ENCODE data around the gene CPS1.

Gene CPS1

GRCh38 chr2:210593166-210593565 lies 36.8 kb downstream of the CPS1 start:
- no peak overlapping the region for H2BK15ac ChIP-seq (replicated peaks; ENCODE audit: low read depth)
- no peak overlapping the region for H3K56ac ChIP-seq (ENCODE audit: low read length)
- no peaks in the 10 kb centered on the region for H3K79me2 ChIP-seq (ENCODE audit: control insufficient read depth, insufficient read depth, low read length)
- H2BK5ac ChIP-seq (ENCODE audit: low read length): no peak overlapping the region
- no peak overlapping the region for H2AK5ac ChIP-seq (ENCODE audit: low read length)
- no peak overlapping the region for H4K5ac ChIP-seq (ENCODE audit: low read length)
- H3K4ac ChIP-seq (ENCODE audit: low read depth, low read length): no peak overlapping the region
- H3K18ac ChIP-seq (ENCODE audit: low read length): no peak overlapping the region
- no peaks in the 10 kb centered on the region for H3K27me3 ChIP-seq (ENCODE audit: insufficient read depth, low read length, poor library complexity)
- H3K79me1 ChIP-seq (ENCODE audit: low read length): no peaks in the 10 kb centered on the region
- no peak overlapping the region for H2BK120ac ChIP-seq (ENCODE audit: low read depth, low read length)
- peak; percentile 61 for DNase-seq
- no CpG with 5 or more reads among the region's 4 CpGs for WGBS (ENCODE audit: extremely low coverage, insufficient coverage, low lambda C conversion rate)
- no peak overlapping the region for H3K27ac ChIP-seq (ENCODE audit: low read depth, low read length)
- H3K23ac ChIP-seq (ENCODE audit: low read length): no peak overlapping the region
- no peak overlapping the region for H3K9ac ChIP-seq (ENCODE audit: low read length)
- no peaks in the 10 kb centered on the region for H3K36me3 ChIP-seq (ENCODE audit: control insufficient read depth, insufficient read depth, low read length)
- no peak overlapping the region for H3K4me3 ChIP-seq (ENCODE audit: low read length)
- no peak overlapping the region for H3K4me2 ChIP-seq (ENCODE audit: low read length)
- H3K4me1 ChIP-seq (ENCODE audit: control insufficient read depth, low read depth, low read length): no peaks in the 10 kb centered on the region
- no peak overlapping the region for H4K8ac ChIP-seq (ENCODE audit: low read depth, low read length)

- Histone ChIP-seq H3K36me3 (ENCODE audit: control insufficient read depth, insufficient read depth, low read length) (no peaks in the 10 kb centered on the region), H3K4me2 (ENCODE audit: low read length) (no peak overlapping the region), H2BK120ac (ENCODE audit: low read depth, low read length) (no peak overlapping the region), H3K4me3 (ENCODE audit: low read length) (no peak overlapping the region), H4K5ac (ENCODE audit: low read length) (no peak overlapping the region), H3K18ac (ENCODE audit: low read length) (no peak overlapping the region), H4K8ac (ENCODE audit: low read depth, low read length) (no peak overlapping the region), H2BK15ac (replicated peaks; ENCODE audit: low read depth) (no peak overlapping the region), H3K4me1 (ENCODE audit: control insufficient read depth, low read depth, low read length) (no peaks in the 10 kb centered on the region), H3K9ac (ENCODE audit: low read length) (no peak overlapping the region), H3K56ac (ENCODE audit: low read length) (no peak overlapping the region), H3K79me2 (ENCODE audit: control insufficient read depth, insufficient read depth, low read length) (no peaks in the 10 kb centered on the region), H2BK5ac (ENCODE audit: low read length) (no peak overlapping the region), H2AK5ac (ENCODE audit: low read length) (no peak overlapping the region), H3K27ac (ENCODE audit: low read depth, low read length) (no peak overlapping the region), H3K23ac (ENCODE audit: low read length) (no peak overlapping the region), H3K4ac (ENCODE audit: low read depth, low read length) (no peak overlapping the region), H3K79me1 (ENCODE audit: low read length) (no peaks in the 10 kb centered on the region), H3K27me3 (ENCODE audit: insufficient read depth, low read length, poor library complexity) (no peaks in the 10 kb centered on the region)
- whole genome bisulfite sequencing (ENCODE audit: extremely low coverage, insufficient coverage, low lambda C conversion rate): no CpG with 5 or more reads among the region's 3 CpGs
- no peak for DNase-seq
Measured at GRCh38 chr2:210598219-210598618, 41.8 kb downstream of the CPS1 start.

- H3K4me2 ChIP-seq (ENCODE audit: low read length): no peak overlapping the region
- H4K8ac ChIP-seq (ENCODE audit: low read depth, low read length): no peak overlapping the region
- H3K4me3 ChIP-seq (ENCODE audit: low read length): no peak overlapping the region
- H3K9ac ChIP-seq (ENCODE audit: low read length): no peak overlapping the region
- no peaks in the 10 kb centered on the region for H3K27me3 ChIP-seq (ENCODE audit: insufficient read depth, low read length, poor library complexity)
- no peak overlapping the region for H3K18ac ChIP-seq (ENCODE audit: low read length)
- no peak overlapping the region for H3K27ac ChIP-seq (ENCODE audit: low read depth, low read length)
- no peaks in the 10 kb centered on the region for H3K79me1 ChIP-seq (ENCODE audit: low read length)
- no peak overlapping the region for H4K5ac ChIP-seq (ENCODE audit: low read length)
- H3K23ac ChIP-seq (ENCODE audit: low read length): no peak overlapping the region
- DNase-seq: no peak
- H3K36me3 ChIP-seq (ENCODE audit: control insufficient read depth, insufficient read depth, low read length): no peaks in the 10 kb centered on the region
- H3K4me1 ChIP-seq (ENCODE audit: control insufficient read depth, low read depth, low read length): no peaks in the 10 kb centered on the region
- WGBS (ENCODE audit: extremely low coverage, insufficient coverage, low lambda C conversion rate): no CpG with 5 or more reads among the region's 1 CpG
- no peak overlapping the region for H3K56ac ChIP-seq (ENCODE audit: low read length)
- no peak overlapping the region for H3K4ac ChIP-seq (ENCODE audit: low read depth, low read length)
- no peaks in the 10 kb centered on the region for H3K79me2 ChIP-seq (ENCODE audit: control insufficient read depth, insufficient read depth, low read length)
- H2BK5ac ChIP-seq (ENCODE audit: low read length): no peak overlapping the region
- no peak overlapping the region for H2AK5ac ChIP-seq (ENCODE audit: low read length)
- no peak overlapping the region for H2BK15ac ChIP-seq (replicated peaks; ENCODE audit: low read depth)
- H2BK120ac ChIP-seq (ENCODE audit: low read depth, low read length): no peak overlapping the region
Measured at GRCh38 chr2:210599476-210599875, 43.1 kb downstream of the CPS1 start.

- H3K36me3 ChIP-seq (ENCODE audit: control insufficient read depth, insufficient read depth, low read length): no peaks in the 10 kb centered on the region
- H4K8ac ChIP-seq (ENCODE audit: low read depth, low read length): no peak overlapping the region
Measured at GRCh38 chr2:210604666-210605065, 48.3 kb downstream of the CPS1 start.

GRCh38 chr2:210606001-210606400 lies 49.6 kb downstream of the CPS1 start:
- H4K5ac ChIP-seq (ENCODE audit: low read length): no peak overlapping the region
- no peak overlapping the region for H3K9ac ChIP-seq (ENCODE audit: low read length)
- no peaks in the 10 kb centered on the region for H3K79me1 ChIP-seq (ENCODE audit: low read length)
- no CpG with 5 or more reads among the region's 2 CpGs for WGBS (ENCODE audit: extremely low coverage, insufficient coverage, low lambda C conversion rate)
- H2AK5ac ChIP-seq (ENCODE audit: low read length): no peak overlapping the region
- no peak overlapping the region for H3K4me3 ChIP-seq (ENCODE audit: low read length)
- no peak overlapping the region for H2BK120ac ChIP-seq (ENCODE audit: low read depth, low read length)
- H3K79me2 ChIP-seq (ENCODE audit: control insufficient read depth, insufficient read depth, low read length): no peaks in the 10 kb centered on the region
- H3K56ac ChIP-seq (ENCODE audit: low read length): no peak overlapping the region
- DNase-seq: no peak
- no peak overlapping the region for H3K4ac ChIP-seq (ENCODE audit: low read depth, low read length)
- H4K8ac ChIP-seq (ENCODE audit: low read depth, low read length): no peak overlapping the region
- H3K23ac ChIP-seq (ENCODE audit: low read length): no peak overlapping the region
- H3K36me3 ChIP-seq (ENCODE audit: control insufficient read depth, insufficient read depth, low read length): no peaks in the 10 kb centered on the region
- no peak overlapping the region for H3K4me2 ChIP-seq (ENCODE audit: low read length)
- no peaks in the 10 kb centered on the region for H3K4me1 ChIP-seq (ENCODE audit: control insufficient read depth, low read depth, low read length)
- H3K27me3 ChIP-seq (ENCODE audit: insufficient read depth, low read length, poor library complexity): no peaks in the 10 kb centered on the region
- no peak overlapping the region for H2BK15ac ChIP-seq (replicated peaks; ENCODE audit: low read depth)
- no peak overlapping the region for H2BK5ac ChIP-seq (ENCODE audit: low read length)
- H3K27ac ChIP-seq (ENCODE audit: low read depth, low read length): no peak overlapping the region
- H3K18ac ChIP-seq (ENCODE audit: low read length): no peak overlapping the region

More at GRCh38 chr2:210604666-210605065, 48.3 kb downstream of the CPS1 start:
- Histone ChIP-seq H3K4me2 (ENCODE audit: low read length) (no peak overlapping the region), H3K18ac (ENCODE audit: low read length) (no peak overlapping the region), H3K9ac (ENCODE audit: low read length) (no peak overlapping the region), H3K23ac (ENCODE audit: low read length) (no peak overlapping the region), H3K79me2 (ENCODE audit: control insufficient read depth, insufficient read depth, low read length) (no peaks in the 10 kb centered on the region), H2BK120ac (ENCODE audit: low read depth, low read length) (no peak overlapping the region), H3K4me1 (ENCODE audit: control insufficient read depth, low read depth, low read length) (no peaks in the 10 kb centered on the region), H3K27me3 (ENCODE audit: insufficient read depth, low read length, poor library complexity) (no peaks in the 10 kb centered on the region), H2BK15ac (replicated peaks; ENCODE audit: low read depth) (no peak overlapping the region), H3K4me3 (ENCODE audit: low read length) (no peak overlapping the region), H3K56ac (ENCODE audit: low read length) (no peak overlapping the region), H2AK5ac (ENCODE audit: low read length) (no peak overlapping the region), H3K4ac (ENCODE audit: low read depth, low read length) (no peak overlapping the region), H2BK5ac (ENCODE audit: low read length) (no peak overlapping the region), H3K27ac (ENCODE audit: low read depth, low read length) (no peak overlapping the region), H3K79me1 (ENCODE audit: low read length) (no peaks in the 10 kb centered on the region), H4K5ac (ENCODE audit: low read length) (no peak overlapping the region)
- no CpG with 5 or more reads among the region's 1 CpG for WGBS (ENCODE audit: extremely low coverage, insufficient coverage, low lambda C conversion rate)
- no peak for DNase-seq

GRCh38 chr2:210611466-210611865 lies 55.1 kb downstream of the CPS1 start:
- no peak overlapping the region for H4K8ac ChIP-seq (ENCODE audit: low read depth, low read length)
- H3K27me3 ChIP-seq (ENCODE audit: insufficient read depth, low read length, poor library complexity): no peaks in the 10 kb centered on the region
- no peak overlapping the region for H2AK5ac ChIP-seq (ENCODE audit: low read length)
- H3K4me2 ChIP-seq (ENCODE audit: low read length): no peak overlapping the region
- no peak overlapping the region for H3K56ac ChIP-seq (ENCODE audit: low read length)
- DNase-seq: no peak
- H3K18ac ChIP-seq (ENCODE audit: low read length): no peak overlapping the region
- H3K79me1 ChIP-seq (ENCODE audit: low read length): no peaks in the 10 kb centered on the region
- no peak overlapping the region for H4K5ac ChIP-seq (ENCODE audit: low read length)
- H2BK120ac ChIP-seq (ENCODE audit: low read depth, low read length): no peak overlapping the region
- H3K4me3 ChIP-seq (ENCODE audit: low read length): no peak overlapping the region
- H3K23ac ChIP-seq (ENCODE audit: low read length): no peak overlapping the region
- H3K4ac ChIP-seq (ENCODE audit: low read depth, low read length): no peak overlapping the region
- no peaks in the 10 kb centered on the region for H3K4me1 ChIP-seq (ENCODE audit: control insufficient read depth, low read depth, low read length)
- H2BK15ac ChIP-seq (replicated peaks; ENCODE audit: low read depth): no peak overlapping the region
- no peaks in the 10 kb centered on the region for H3K79me2 ChIP-seq (ENCODE audit: control insufficient read depth, insufficient read depth, low read length)
- WGBS (ENCODE audit: extremely low coverage, insufficient coverage, low lambda C conversion rate): no CpG with 5 or more reads among the region's 2 CpGs
- H3K9ac ChIP-seq (ENCODE audit: low read length): no peak overlapping the region
- H3K27ac ChIP-seq (ENCODE audit: low read depth, low read length): no peak overlapping the region
- H3K36me3 ChIP-seq (ENCODE audit: control insufficient read depth, insufficient read depth, low read length): no peaks in the 10 kb centered on the region
- H2BK5ac ChIP-seq (ENCODE audit: low read length): no peak overlapping the region
